ENCODE measurements around the gene CHCHD3. TPM values are rescaled to one million over a fixed set of nuclear protein-coding genes. Genes with fewer than 3 reads are reported as not detected.

Gene CHCHD3
- polyA plus RNA-seq, 2 of the 4 experiments (the other 2 are of a cell fraction): 96.7 to 139 TPM

DNA sequence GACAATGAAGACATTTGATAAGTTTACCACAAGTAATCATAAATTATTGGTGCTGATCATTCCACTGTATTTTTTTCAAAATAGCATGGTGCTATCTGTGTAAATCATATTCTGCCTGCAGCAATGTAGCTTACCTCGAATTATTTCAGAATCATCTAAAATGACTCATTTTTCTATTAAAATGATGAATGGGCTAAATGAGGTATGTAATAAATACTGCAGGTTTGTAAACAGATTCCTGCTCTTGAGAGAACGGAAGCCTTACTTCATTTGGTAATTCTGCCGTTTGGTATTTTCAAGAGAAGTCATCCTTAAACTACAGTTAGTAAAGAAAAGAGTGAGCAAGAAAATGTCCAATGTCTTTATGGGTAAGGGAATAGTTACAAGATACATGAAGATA lies 115.9 kb downstream of the CHCHD3 start (continued):
- TF ChIP-seq ZFP36 (IDR thresholded peaks at IDR 0.05; ENCODE audit: borderline replicate concordance, partially characterized antibody) (no peak), GATA3 (IDR thresholded peaks at IDR 0.05; ENCODE audit: borderline replicate concordance) (no peak), BHLHE40 (IDR thresholded peaks at IDR 0.05; ENCODE audit: low read depth, low read length) (no peak), SREBF2 (IDR thresholded peaks at IDR 0.05) (no peak), KDM5A (IDR thresholded peaks at IDR 0.05) (no peak), SMC3 (IDR thresholded peaks at IDR 0.05) (no peak)
- TF ChIP-seq, protein P1, sequence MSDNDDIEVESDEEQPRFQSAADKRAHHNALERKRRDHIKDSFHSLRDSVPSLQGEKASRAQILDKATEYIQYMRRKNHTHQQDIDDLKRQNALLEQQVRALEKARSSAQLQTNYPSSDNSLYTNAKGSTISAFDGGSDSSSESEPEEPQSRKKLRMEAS (IDR thresholded peaks at IDR 0.05): no peak

DNA sequence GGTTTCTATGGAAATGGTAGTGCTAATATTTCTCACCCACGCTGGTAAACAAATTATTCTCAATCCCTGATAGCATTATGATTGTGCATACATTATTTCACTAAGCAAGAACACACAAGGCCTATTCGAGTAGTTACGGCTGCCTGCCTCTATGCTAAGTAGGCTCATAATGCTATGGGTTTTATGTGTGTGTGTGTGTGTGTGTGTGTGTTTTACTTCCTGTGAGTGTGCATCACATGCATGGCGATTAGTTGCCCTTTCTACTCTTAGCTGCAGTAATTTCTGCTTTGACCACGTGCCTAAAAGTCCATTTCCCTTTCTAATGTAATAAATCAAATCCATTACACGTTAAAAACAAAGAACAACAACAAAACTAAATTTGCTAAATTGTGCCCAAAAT lies 117.0 kb downstream of the CHCHD3 start:
- DNase-seq (ENCODE audit: low read depth in 1 of 2, low spot score in 1 of 2): no peak
- no peak for FAIRE-seq
- H3K4me2 ChIP-seq: no peak overlapping the region
- ATAC-seq: no peak
- H3K4me1 ChIP-seq: no peaks in the 10 kb centered on the region
- 90% methylated on average over 6 of the region's 6 CpGs for WGBS (ENCODE audit: missing lambda C conversion rate)
- TF ChIP-seq MYC (IDR thresholded peaks at IDR 0.05; ENCODE audit: borderline replicate concordance, low read length): no peak
- TF ChIP-seq KDM5A (IDR thresholded peaks at IDR 0.05): no peak
- no peak for TF ChIP-seq MAZ (IDR thresholded peaks at IDR 0.05; ENCODE audit: borderline replicate concordance, low read depth, low read length)
- no peak for TF ChIP-seq NPAS2 (CRISPR knock-in tag; IDR thresholded peaks at IDR 0.05; ENCODE audit: borderline replicate concordance)
- ChIA-PET POLR2A (no interaction called here), CTCF (no interaction called here)
- no peaks in the 10 kb centered on the region for H3K9me3 ChIP-seq
- H3K27ac ChIP-seq: no peak overlapping the region
- no peak overlapping the region for H3K4me3 ChIP-seq

DNA sequence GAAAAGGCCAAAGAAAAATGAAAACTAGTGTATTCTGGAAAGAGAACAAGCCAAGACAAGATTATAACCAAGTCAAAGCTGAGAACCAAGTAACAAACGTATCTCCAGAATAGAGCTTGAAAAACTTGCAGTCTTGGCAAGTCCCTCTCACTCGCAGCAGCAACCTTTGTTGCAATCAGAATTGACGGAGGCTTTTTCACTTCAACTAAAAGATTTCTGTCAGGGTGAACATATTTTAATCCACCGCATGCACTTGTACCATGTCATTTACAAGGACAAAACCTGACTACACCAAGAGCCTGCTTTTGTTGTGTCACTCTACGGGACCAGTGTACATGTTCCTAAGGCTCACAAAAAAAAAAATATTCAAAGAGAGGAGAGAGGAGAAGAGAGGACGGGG lies 122.0 kb downstream of the CHCHD3 start:
- WGBS (ENCODE audit: missing lambda C conversion rate): 94% methylated on average over 6 of the region's 6 CpGs
- TF ChIP-seq POLR2A (IDR thresholded peaks at IDR 0.05; ENCODE audit: low read length): no peak
- no peak for TF ChIP-seq CBX2 (IDR thresholded peaks at IDR 0.05; ENCODE audit: borderline replicate concordance, low read depth)
- TF ChIP-seq EP300 (IDR thresholded peaks at IDR 0.05): no peak
- no peak for TF ChIP-seq ZFP36 (IDR thresholded peaks at IDR 0.05; ENCODE audit: borderline replicate concordance, partially characterized antibody)
- TF ChIP-seq ZSCAN20 (CRISPR knock-in tag; IDR thresholded peaks at IDR 0.05): no peak
- no peak for TF ChIP-seq HOXA7 (CRISPR knock-in tag; IDR thresholded peaks at IDR 0.05)
- no peak for TF ChIP-seq MAZ (IDR thresholded peaks at IDR 0.05; ENCODE audit: borderline replicate concordance, low read depth, low read length)
- TF ChIP-seq KDM5A (IDR thresholded peaks at IDR 0.05): no peak
- no peak for TF ChIP-seq ESRRA (IDR thresholded peaks at IDR 0.05; ENCODE audit: borderline replicate concordance, low read length)
- TF ChIP-seq CHD2 (IDR thresholded peaks at IDR 0.05; ENCODE audit: low read length, partially characterized antibody): no peak
- TF ChIP-seq, protein P1 (IDR thresholded peaks at IDR 0.05): no peak
- TF ChIP-seq HOXB5 (CRISPR knock-in tag; IDR thresholded peaks at IDR 0.05): no peak
- no peak for TF ChIP-seq MYC (IDR thresholded peaks at IDR 0.05; ENCODE audit: borderline replicate concordance, low read length)
- Histone ChIP-seq H3K4me1 (no peaks in the 10 kb centered on the region), H3K9me3 (no peaks in the 10 kb centered on the region), H3K4me3 (no peak overlapping the region), H3K27ac (no peak overlapping the region), H3K4me2 (no peak overlapping the region)
- POLR2A ChIA-PET: no interaction called here
- ATAC-seq (no peak), DNase-seq (ENCODE audit: low read depth in 1 of 2, low spot score in 1 of 2) (no peak), FAIRE-seq (no peak)
- CTCF ChIA-PET: no interaction called here

DNA sequence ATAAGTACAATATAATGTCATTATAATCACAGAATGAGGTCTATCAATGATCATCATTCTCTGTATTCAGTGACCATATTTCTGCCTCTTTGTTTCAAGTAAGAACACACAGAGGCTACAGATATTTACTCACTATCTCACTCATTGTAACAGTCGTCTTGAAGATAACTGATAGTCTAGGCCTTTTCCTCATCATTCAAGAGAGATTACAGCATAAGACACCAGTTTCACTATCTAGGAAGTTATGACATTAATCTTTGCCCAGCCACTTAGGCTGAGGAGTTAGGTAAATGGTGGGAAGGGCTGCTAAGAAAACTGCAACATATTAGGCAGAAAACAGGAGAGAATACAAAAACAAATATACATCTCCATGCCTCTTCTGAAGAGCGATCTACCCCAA lies 125.3 kb downstream of the CHCHD3 start:
- H3K27ac ChIP-seq: no peak overlapping the region
- ATAC-seq (no peak), DNase-seq (ENCODE audit: low read depth in 1 of 2, low spot score in 1 of 2) (no peak), FAIRE-seq (no peak)
- WGBS (ENCODE audit: missing lambda C conversion rate): 80% methylated on average over 2 of the region's 2 CpGs
- H3K4me2 ChIP-seq: no peak overlapping the region
- no peaks in the 10 kb centered on the region for H3K9me3 ChIP-seq
- ChIA-PET CTCF (interaction anchor here (1.2 kb wide), 1 partner anchor 13 kb away, joined by 3 read pairs; no protein-coding TSS in a partner anchor), POLR2A (no interaction called here)
- no peak for TF ChIP-seq EHF (CRISPR knock-in tag; IDR thresholded peaks at IDR 0.05)
- no peak for TF ChIP-seq FOXS1 (CRISPR knock-in tag; IDR thresholded peaks at IDR 0.05)
- TF ChIP-seq CEBPB (IDR thresholded peaks at IDR 0.05): no peak
- no peak for TF ChIP-seq NFE2L2 (conservative IDR thresholded peaks at IDR 0.05; ENCODE audit: low read length)
- no peak for TF ChIP-seq FOSL2 (IDR thresholded peaks at IDR 0.05)
- no peak for TF ChIP-seq FOSL2 (CRISPR knock-in tag; IDR thresholded peaks at IDR 0.05)
- no peak for TF ChIP-seq SMC3 (IDR thresholded peaks at IDR 0.05)
- no peak overlapping the region for H3K4me3 ChIP-seq
- no peaks in the 10 kb centered on the region for H3K4me1 ChIP-seq
